Natural killer cell treated with Interleukin-12 subunit alpha and Interleukin-12 subunit beta and Interleukin-15 and Interleukin-18, amount 100 ng/mL, for 72 hours (primary cell): ENCODE measurements around the gene CREG2. TPM values are rescaled to one million over a fixed set of nuclear protein-coding genes. Genes with fewer than 3 reads are reported as not detected.
A peak's percentile ranks its signal among the peaks of the same experiment; 100 is the strongest.

Source experiments
- ATAC-seq, 2 donors: fragments of 150-1000 bp; cut with Tn5 transposase in 1 of 2; sonication (Bioruptor Pico), chemical (Tn5 transposase) in 1 of 2; 2 replicates each; pipeline ENCODE4 v1.10.0; 2021
- DNase-seq: peaks from one replicate; pipeline ENCODE4 v3.0.0; 2022; ENCODE audit warnings: low spot score
- H3K27ac Mint-ChIP-seq, 2 donors: 1 replicate in 1 of 2; 2 replicates in 1 of 2; pipeline ENCODE4 v1.8.0; 2022; ENCODE audit warnings: mixed read lengths in 2 of 2, mild to moderate bottlenecking in 1 of 2, moderate library complexity in 1 of 2
- H3K27me3 Mint-ChIP-seq, 2 donors: 1 replicate in 1 of 2; 2 replicates in 1 of 2; pipeline ENCODE4 v1.8.0; 2022; ENCODE audit warnings: mixed read lengths in 2 of 2
- H3K36me3 Mint-ChIP-seq: one replicate; pipeline ENCODE4 v1.8.0; 2022; ENCODE audit warnings: mixed read lengths
- H3K4me1 Mint-ChIP-seq, 2 donors: 1 replicate in 1 of 2; 2 replicates in 1 of 2; pipeline ENCODE4 v1.8.0; 2022; ENCODE audit warnings: low read depth in 2 of 2, mixed read lengths in 2 of 2, mild to moderate bottlenecking in 1 of 2
- H3K4me3 Mint-ChIP-seq: one replicate; pipeline ENCODE4 v1.8.0; 2022; ENCODE audit warnings: mixed read lengths
- H3K9me3 Mint-ChIP-seq: 2 replicates; pipeline ENCODE4 v1.8.0; 2022; ENCODE audit warnings: mixed read lengths
- total RNA-seq, 2 donors: library from RNA; stranded (reverse); gene quantifications; one replicate each; pipeline ENCODE4 v1.2.3, GENCODE V29; 2022

The CREG2 gene
- total RNA-seq, 2 donors from 2014 or later: not detected

DNA sequence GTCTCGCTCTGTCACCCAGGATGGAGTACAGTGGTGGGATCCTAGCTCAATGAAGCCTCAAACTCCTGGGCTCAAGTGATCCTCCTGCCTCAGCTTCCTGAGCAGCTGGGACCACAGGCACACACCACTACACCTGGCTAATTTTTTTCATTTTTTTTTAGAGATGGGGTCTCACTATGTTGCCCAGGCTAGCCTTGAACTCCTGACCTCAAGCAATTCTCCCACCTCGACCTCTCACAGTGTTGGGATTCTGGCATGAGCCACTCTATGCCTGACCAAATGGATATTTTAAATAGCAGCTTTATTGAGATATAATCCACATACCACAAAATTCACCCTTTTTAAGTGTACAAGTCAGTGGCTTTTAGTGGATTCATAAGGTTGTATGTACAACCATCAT, 89.9 kb downstream of the CREG2 start:
- Mint-ChIP-seq H3K27ac (peak overlapping the region; percentile 41 to 83), H3K9me3 (no peaks in the 10 kb centered on the region), H3K4me3 (peak overlapping the region; percentile 31), H3K36me3 (peaks cover 7% of the 10 kb centered on the region), H3K27me3 (no peaks in the 10 kb centered on the region), H3K4me1 (peaks cover 48 to 60% of the 10 kb centered on the region in 2 donors)
- DNase-seq: no peak
- no peak for ATAC-seq

DNA sequence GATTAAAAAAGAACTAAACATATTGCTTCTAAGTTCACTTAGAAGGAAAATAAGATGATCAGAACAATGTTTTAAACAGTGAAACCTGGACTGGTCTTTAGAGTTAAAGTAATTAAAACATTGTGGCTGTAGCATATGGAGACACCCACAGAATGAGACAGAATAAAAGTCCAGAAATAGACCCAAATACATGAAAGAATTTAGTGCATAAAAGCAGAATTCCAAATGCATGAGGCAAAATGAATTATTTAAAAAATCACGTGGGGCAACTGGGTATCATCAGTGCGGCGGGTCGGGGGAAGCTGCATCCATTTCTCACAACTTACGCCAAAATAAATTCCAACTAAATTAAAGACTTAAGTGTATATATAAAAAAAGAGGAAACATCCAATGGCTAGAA, 90.9 kb downstream of the CREG2 start:
- Mint-ChIP-seq H3K27ac (peak overlapping the region; percentile 27 to 51), H3K4me1 (peaks cover 44 to 50% of the 10 kb centered on the region in 2 donors)

DNA sequence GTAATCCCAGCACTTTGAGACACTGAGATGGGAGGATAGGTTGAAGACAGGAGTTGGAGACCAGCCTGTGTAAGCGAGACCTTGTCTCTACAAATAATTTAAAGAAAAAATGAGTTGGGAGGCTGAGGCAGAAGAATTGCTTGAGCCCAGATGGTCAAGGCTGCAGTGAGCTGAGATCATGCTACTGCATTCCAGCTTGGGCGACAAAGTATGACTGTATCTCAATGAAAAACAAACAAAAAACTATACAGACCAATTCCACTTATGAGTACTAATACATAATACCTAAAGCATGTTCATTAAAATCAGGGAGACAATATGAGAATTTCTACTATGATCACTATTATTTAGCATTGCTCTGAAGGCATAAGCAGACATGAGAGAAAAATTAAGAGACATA, 91.4 kb downstream of the CREG2 start:
- ATAC-seq (no peak), DNase-seq (no peak)
- Mint-ChIP-seq H3K36me3 (peaks cover 7% of the 10 kb centered on the region), H3K4me3 (peak overlapping the region; percentile 24), H3K4me1 (peaks cover 41 to 46% of the 10 kb centered on the region in 2 donors), H3K9me3 (no peaks in the 10 kb centered on the region), H3K27ac (peak overlapping the region; percentile 27 to 51), H3K27me3 (no peaks in the 10 kb centered on the region)

More for the DNA sequence above, 90.9 kb downstream of the CREG2 start:
- H3K27me3 Mint-ChIP-seq: no peaks in the 10 kb centered on the region
- H3K36me3 Mint-ChIP-seq: peaks cover 7% of the 10 kb centered on the region
- H3K9me3 Mint-ChIP-seq: no peaks in the 10 kb centered on the region
- H3K4me3 Mint-ChIP-seq: peak overlapping the region; percentile 24
- ATAC-seq (no peak), DNase-seq (no peak)

Other genes starting within 250 kb of the CREG2 start
- gene TBC1D8, start 236.1 kb downstream of the CREG2 start, total RNA-seq: under 1 TPM; 0.29 to 0.56 TPM
- gene CNOT11, start 134.6 kb downstream of the CREG2 start, total RNA-seq: 10 to 100 TPM; 51.2 to 53.4 TPM
- 100 to 1,000 TPM in 1 of 2 donors, 10 to 100 TPM in 1; 85.6 to 123 TPM for gene RNF149, start 78.8 kb downstream of the CREG2 start, total RNA-seq
- 1 to 10 TPM; 2.1 to 2.2 TPM for gene RFX8, start 87.6 kb upstream of the CREG2 start, total RNA-seq